ENCODE results near the gene MMD2.

Gene MMD2

GRCh38 chr7:4866528-4867496 is 92.2 kb downstream of the MMD2 start:
- DNase-seq = no peak

- no peak for DNase-seq
Observed at GRCh38 chr7:4862156-4862555, 96.8 kb downstream of the MMD2 start.

- no peak for DNase-seq
Observed at GRCh38 chr7:4861673-4862072, 97.3 kb downstream of the MMD2 start, which contains the start of gene PAPOLB. Gene PAPOLB (minus strand): TSS chr7:4862030. CDS start chr7:4861810, 220 bp downstream.

GRCh38 chr7:4861227-4861626 is 97.8 kb downstream of the MMD2 start:
- no peak for DNase-seq

- DNase-seq = no peak
Observed at GRCh38 chr7:4857189-4857588, 101.8 kb downstream of the MMD2 start.

GRCh38 chr7:4856336-4857057 is 102.5 kb downstream of the MMD2 start:
- DNase-seq = no peak
